T-helper 2 cell treated with Interferon-gamma antibody and Interleukin-4, amounts not matched to agents 5 μg/mL and 100 μg/mL, for 36 hours (primary cell): ENCODE measurements around the gene BRAT1.
A peak's percentile ranks its signal among the peaks of the same experiment; 100 is the strongest.

Source experiments
- DNase-seq: peaks from one replicate; pipeline ENCODE4 v3.0.0; 2021; ENCODE audit warnings: low spot score
- H3K27ac Mint-ChIP-seq: one replicate; pipeline ENCODE4 v1.8.0; 2021; ENCODE audit warnings: mild to moderate bottlenecking, mixed read lengths
- H3K27me3 Mint-ChIP-seq: one replicate; pipeline ENCODE4 v1.8.0; 2021; ENCODE audit warnings: low read depth, mixed read lengths
- H3K36me3 Mint-ChIP-seq: one replicate; pipeline ENCODE4 v1.8.0; 2021; ENCODE audit warnings: low read depth, mixed read lengths
- H3K4me1 Mint-ChIP-seq: one replicate; pipeline ENCODE4 v1.8.0; 2021; ENCODE audit warnings: low read depth, mixed read lengths
- H3K4me3 Mint-ChIP-seq: one replicate; pipeline ENCODE4 v1.8.0; 2022; ENCODE audit warnings: mild to moderate bottlenecking, moderate library complexity, mixed read lengths
- H3K9me3 Mint-ChIP-seq: one replicate; pipeline ENCODE4 v1.8.0; 2021; ENCODE audit warnings: mixed read lengths

The BRAT1 gene

GRCh38 chr7:2521952-2522591, 33.3 kb downstream of the BRAT1 start:
- Mint-ChIP-seq H3K27ac (peak overlapping the region; percentile 75), H3K4me1 (peaks cover 20% of the 10 kb centered on the region), H3K27me3 (peaks cover 13% of the 10 kb centered on the region), H3K4me3 (peak overlapping the region; percentile 97), H3K9me3 (no peaks in the 10 kb centered on the region), H3K36me3 (peaks cover 32% of the 10 kb centered on the region)
- peak; percentile 78 for DNase-seq

DNA sequence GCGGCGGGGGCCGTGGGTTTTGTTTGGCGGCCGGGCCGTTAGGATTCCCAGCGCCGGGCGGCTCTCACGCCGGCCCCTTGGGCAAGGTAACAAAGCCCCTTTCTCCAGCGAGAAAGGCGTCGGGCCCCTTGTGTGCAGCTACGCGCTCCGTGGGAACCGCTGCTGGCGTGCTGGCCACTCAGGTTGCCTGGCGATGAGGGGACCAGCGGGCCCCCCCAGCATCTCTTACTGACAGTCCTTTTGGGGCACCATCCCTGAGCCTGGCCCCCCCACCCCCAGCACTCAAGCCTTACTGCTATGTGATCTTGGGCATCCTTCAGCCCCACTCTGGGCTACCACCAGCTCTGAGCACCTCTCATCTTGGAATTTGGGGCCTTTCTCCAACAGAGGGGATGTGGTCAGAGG, 34.0 kb downstream of the BRAT1 start:
- Mint-ChIP-seq H3K4me3 (peak overlapping the region; percentile 97), H3K9me3 (no peaks in the 10 kb centered on the region), H3K4me1 (peaks cover 19% of the 10 kb centered on the region), H3K27ac (peak overlapping the region; percentile 75), H3K27me3 (peaks cover 14% of the 10 kb centered on the region), H3K36me3 (peaks cover 29% of the 10 kb centered on the region)
- DNase-seq = no peak

DNA sequence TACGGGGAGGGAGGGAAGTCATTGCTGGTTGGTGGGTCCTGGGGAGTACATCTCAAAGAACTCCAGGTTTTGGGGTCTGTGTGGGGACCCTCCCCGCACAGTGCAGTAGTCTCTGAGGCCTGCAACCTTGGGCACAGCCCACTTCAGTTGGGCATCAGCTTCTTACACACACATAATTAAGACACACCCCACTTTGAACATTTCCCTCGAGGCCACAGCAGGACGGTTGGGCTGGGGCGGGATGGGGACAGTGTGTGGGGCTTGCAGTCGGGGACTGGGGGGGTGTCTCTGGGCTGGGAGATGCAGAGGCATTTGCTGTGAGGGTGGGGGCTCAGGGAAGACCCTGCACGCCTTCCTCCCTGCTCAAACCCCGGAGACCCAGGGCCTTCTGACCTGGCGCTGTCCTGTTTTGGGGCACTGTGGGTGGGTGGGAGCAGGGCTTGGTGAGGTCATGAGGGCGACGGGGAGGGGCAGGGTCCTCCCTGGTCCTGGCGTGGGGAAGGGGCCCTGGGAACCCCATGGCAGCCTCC, 34.5 kb downstream of the BRAT1 start:
- H3K27me3 Mint-ChIP-seq = peaks cover 14% of the 10 kb centered on the region
- H3K27ac Mint-ChIP-seq = peak overlapping the region; percentile 71
- no peak for DNase-seq
- H3K9me3 Mint-ChIP-seq = no peaks in the 10 kb centered on the region
- peaks cover 26% of the 10 kb centered on the region for H3K36me3 Mint-ChIP-seq
- H3K4me3 Mint-ChIP-seq = peak overlapping the region; percentile 96
- peaks cover 19% of the 10 kb centered on the region for H3K4me1 Mint-ChIP-seq

- Mint-ChIP-seq H3K9me3 (no peaks in the 10 kb centered on the region), H3K4me3 (peak overlapping the region; percentile 96), H3K36me3 (peaks cover 23% of the 10 kb centered on the region), H3K27ac (peak overlapping the region; percentile 71), H3K4me1 (peaks cover 19% of the 10 kb centered on the region), H3K27me3 (peaks cover 14% of the 10 kb centered on the region)
- DNase-seq = peak; percentile 49
Measured at GRCh38 chr7:2520131-2520760, 35.1 kb downstream of the BRAT1 start.

GRCh38 chr7:2519119-2519930, 36.0 kb downstream of the BRAT1 start, which contains the start of gene LFNG:
Gene LFNG, plus strand, starts transcription at chr7:2519774. Its CDS starts 88 bp downstream, at chr7:2519862.
- peaks cover 14% of the 10 kb centered on the region for H3K27me3 Mint-ChIP-seq
- DNase-seq = peak; percentile 89
- H3K4me3 Mint-ChIP-seq = peak within 1 kb of the TSS; percentile 96
- H3K27ac Mint-ChIP-seq = peak within 1 kb of the TSS; percentile 71
- H3K4me1 Mint-ChIP-seq = peaks cover 19% of the 10 kb centered on the region
- no peaks in the 10 kb centered on the region for H3K9me3 Mint-ChIP-seq
- peaks cover 23% of the 10 kb centered on the region for H3K36me3 Mint-ChIP-seq

GRCh38 chr7:2518737-2519118, 36.6 kb downstream of the BRAT1 start:
- H3K27ac Mint-ChIP-seq = no peak overlapping the region
- peaks cover 23% of the 10 kb centered on the region for H3K36me3 Mint-ChIP-seq
- peaks cover 14% of the 10 kb centered on the region for H3K27me3 Mint-ChIP-seq
- H3K9me3 Mint-ChIP-seq = no peaks in the 10 kb centered on the region
- H3K4me1 Mint-ChIP-seq = peaks cover 19% of the 10 kb centered on the region
- peak overlapping the region; percentile 69 for H3K4me3 Mint-ChIP-seq
- no peak for DNase-seq

GRCh38 chr7:2517678-2518507, 37.4 kb downstream of the BRAT1 start:
- no peak overlapping the region for H3K27ac Mint-ChIP-seq
- peaks cover 17% of the 10 kb centered on the region for H3K4me1 Mint-ChIP-seq
- no peak for DNase-seq
- no peaks in the 10 kb centered on the region for H3K9me3 Mint-ChIP-seq
- peak overlapping the region; percentile 69 for H3K4me3 Mint-ChIP-seq
- H3K36me3 Mint-ChIP-seq = peaks cover 20% of the 10 kb centered on the region
- H3K27me3 Mint-ChIP-seq = peaks cover 16% of the 10 kb centered on the region

DNA sequence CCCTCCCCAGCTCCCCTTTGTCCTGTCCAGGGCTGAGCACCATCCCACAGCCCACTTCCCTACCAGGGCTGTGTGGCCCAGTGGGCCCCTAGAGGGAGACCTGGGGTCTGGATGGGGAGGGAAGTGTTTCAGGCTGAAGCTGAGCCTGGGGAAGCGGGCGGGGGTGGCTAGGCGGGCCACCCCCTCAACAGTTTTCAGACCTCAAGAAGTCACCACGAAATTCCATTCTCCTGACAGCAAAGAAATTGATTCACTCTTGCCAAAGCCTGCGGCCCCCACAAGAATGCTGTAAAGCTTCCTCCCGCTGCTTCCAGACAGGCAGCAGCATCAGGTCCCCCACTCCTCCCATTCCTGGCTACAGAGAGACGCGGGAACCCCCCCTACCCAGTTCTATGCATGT, 38.3 kb downstream of the BRAT1 start:
- Mint-ChIP-seq H3K27ac (no peak overlapping the region), H3K4me3 (no peak overlapping the region), H3K9me3 (no peaks in the 10 kb centered on the region), H3K27me3 (peaks cover 19% of the 10 kb centered on the region), H3K4me1 (peaks cover 18% of the 10 kb centered on the region), H3K36me3 (peaks cover 12% of the 10 kb centered on the region)
- no peak for DNase-seq

DNA sequence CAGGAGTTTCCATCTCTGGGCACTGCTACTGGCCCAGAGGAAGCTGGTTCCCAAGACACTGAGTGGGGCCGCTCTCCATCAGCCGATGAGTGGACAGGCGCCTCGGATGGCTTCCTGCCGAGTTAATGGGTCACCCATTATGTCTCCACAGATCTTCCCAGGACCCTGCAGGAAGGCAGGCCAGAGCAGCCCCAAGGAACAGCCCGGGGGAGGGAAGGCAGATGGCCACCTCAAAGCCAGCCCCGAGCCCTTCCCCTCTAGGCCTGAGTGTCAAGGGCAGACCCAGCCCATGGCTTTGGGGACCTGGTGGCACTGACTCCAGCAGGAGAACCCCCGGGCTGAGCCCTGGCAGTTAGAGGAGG, 39.1 kb downstream of the BRAT1 start:
- Mint-ChIP-seq H3K4me1 (peaks cover 17% of the 10 kb centered on the region), H3K27ac (no peak overlapping the region), H3K4me3 (no peak overlapping the region), H3K27me3 (peaks cover 19% of the 10 kb centered on the region), H3K9me3 (no peaks in the 10 kb centered on the region), H3K36me3 (peaks cover 5% of the 10 kb centered on the region)
- no peak for DNase-seq

- Mint-ChIP-seq H3K27me3 (peaks cover 19% of the 10 kb centered on the region), H3K4me3 (no peak overlapping the region), H3K9me3 (no peaks in the 10 kb centered on the region), H3K27ac (no peak overlapping the region), H3K36me3 (peaks cover 2% of the 10 kb centered on the region), H3K4me1 (peaks cover 19% of the 10 kb centered on the region)
- DNase-seq = no peak
Measured at GRCh38 chr7:2515424-2516193, 39.7 kb downstream of the BRAT1 start.

DNA sequence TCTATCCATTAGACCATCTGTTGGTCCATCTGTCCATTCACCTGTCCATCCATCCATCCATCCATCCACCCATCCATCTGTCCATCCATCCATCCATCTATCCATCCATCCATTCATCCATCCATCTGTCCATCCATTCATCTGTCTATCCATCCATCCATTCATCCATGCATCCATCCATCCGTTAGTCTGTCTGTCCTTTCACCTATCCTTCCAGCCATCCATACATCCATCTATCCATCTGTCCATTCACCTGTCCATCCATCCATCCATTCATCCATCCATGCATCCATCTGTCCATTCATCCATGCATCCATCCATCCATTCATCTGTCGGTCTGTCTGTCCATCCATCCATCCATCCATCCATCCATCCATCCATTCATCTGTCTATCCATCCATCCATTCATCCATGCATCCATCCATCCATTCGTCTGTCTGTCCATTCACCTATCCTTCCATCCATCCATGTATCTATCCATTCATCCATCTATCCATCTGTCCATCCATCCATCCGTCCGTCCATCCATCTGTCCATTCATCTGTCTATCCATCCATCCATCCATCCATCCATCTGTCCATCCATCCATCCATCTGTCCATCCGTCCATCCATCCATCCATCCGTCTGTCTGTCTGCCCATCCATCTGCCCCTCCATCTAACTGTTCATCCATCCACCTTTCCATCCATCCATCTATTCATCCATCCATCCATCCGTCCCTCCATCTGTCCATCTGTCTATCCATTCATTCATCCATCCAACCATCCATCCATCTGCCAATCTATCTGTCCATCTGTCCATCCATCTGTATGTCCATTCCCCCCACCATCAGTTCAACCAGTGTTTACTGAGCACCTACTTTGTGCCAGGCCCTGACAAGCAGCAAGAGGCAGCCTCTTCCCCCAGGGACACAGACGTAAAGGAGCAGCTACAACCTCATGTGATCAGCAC, 40.6 kb downstream of the BRAT1 start:
- Mint-ChIP-seq H3K4me3 (no peak overlapping the region), H3K36me3 (no peaks in the 10 kb centered on the region), H3K9me3 (no peaks in the 10 kb centered on the region), H3K27ac (no peak overlapping the region), H3K27me3 (peaks cover 19% of the 10 kb centered on the region), H3K4me1 (peaks cover 25% of the 10 kb centered on the region)
- DNase-seq = no peak

DNA sequence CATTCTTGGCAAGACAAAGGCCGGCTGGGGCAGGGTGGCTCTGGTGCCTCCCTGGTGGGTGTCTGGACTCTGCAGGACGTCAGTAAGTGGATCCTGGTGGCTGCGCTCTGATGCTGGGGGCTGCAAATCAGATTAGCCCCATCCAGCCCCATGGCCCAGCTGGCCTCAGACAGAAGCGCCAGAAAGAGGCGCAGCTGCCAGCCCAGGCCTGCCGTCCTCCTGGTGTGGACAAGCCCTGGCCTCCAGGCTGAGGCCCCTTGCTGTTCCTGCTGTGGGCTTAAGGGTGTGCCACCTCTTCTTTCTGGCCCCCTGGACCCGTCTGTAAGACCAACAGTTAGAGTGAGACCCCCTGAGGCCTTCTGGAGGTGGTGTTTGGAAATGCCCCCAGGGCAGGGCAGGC, 41.6 kb downstream of the BRAT1 start:
- Mint-ChIP-seq H3K4me3 (no peak overlapping the region), H3K9me3 (no peaks in the 10 kb centered on the region), H3K27me3 (peaks cover 19% of the 10 kb centered on the region), H3K36me3 (no peaks in the 10 kb centered on the region), H3K27ac (no peak overlapping the region), H3K4me1 (peaks cover 35% of the 10 kb centered on the region)
- no peak for DNase-seq
